Neural progenitor cell (in vitro differentiated cells): ENCODE measurements around the gene LIPK.

Experiments
- EZH2 ChIP-seq: fragments of 200-600 bp; sonication (generic); IDR thresholded peaks from 2 replicates; pipeline ENCODE4 v1.6.1; 2017; ENCODE audit warnings: antibody characterized with exemption, mild to moderate bottlenecking, moderate library complexity
- TF ChIP-seq, protein P1 (sequence below): fragments of 200-600 bp; sonication (generic); IDR thresholded peaks from 2 replicates; pipeline ENCODE4 v1.5.1; 2017; ENCODE audit warnings: antibody characterized with exemption, mild to moderate bottlenecking

DNA sequence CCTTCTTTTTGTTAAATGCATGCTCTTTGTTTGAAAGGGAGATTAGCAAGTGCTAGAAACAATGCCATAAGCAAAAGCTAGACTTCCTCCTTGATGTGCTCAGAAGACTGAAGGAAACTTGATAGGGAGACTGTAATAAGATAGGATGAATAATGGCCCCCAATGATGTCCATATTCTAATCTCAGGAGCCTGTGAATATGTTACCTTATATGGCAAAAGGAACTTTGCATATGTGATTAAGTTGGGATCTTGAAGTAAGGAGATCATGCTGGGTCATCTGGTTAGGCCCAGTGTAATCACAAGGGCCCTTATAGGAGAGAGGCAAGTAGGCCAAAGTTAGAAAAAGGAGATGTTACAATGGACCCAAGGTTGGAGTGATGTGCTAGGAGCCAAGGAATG is 82.9 kb downstream of the LIPK start:
- TF ChIP-seq, protein P1, sequence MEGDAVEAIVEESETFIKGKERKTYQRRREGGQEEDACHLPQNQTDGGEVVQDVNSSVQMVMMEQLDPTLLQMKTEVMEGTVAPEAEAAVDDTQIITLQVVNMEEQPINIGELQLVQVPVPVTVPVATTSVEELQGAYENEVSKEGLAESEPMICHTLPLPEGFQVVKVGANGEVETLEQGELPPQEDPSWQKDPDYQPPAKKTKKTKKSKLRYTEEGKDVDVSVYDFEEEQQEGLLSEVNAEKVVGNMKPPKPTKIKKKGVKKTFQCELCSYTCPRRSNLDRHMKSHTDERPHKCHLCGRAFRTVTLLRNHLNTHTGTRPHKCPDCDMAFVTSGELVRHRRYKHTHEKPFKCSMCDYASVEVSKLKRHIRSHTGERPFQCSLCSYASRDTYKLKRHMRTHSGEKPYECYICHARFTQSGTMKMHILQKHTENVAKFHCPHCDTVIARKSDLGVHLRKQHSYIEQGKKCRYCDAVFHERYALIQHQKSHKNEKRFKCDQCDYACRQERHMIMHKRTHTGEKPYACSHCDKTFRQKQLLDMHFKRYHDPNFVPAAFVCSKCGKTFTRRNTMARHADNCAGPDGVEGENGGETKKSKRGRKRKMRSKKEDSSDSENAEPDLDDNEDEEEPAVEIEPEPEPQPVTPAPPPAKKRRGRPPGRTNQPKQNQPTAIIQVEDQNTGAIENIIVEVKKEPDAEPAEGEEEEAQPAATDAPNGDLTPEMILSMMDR, result no peak
- no peak for TF ChIP-seq EZH2
